SU-DHL-6 (cell line): ENCODE measurements around the gene C6orf120.
A peak's percentile ranks its signal among the peaks of the same experiment; 100 is the strongest.
"Not testable (repeated sequence)": the region's sequence is repeated elsewhere in the genome, so short reads cannot be mapped to it uniquely, and the experiment has no call there.

Experiments
- H2AFZ ChIP-seq: fragments of 200-600 bp; sonication (generic); 2 replicates; pipeline ENCODE4 v1.6.1; 2014; ENCODE audit warnings: low read depth, mild to moderate bottlenecking, moderate library complexity, mixed read lengths, antibody characterized with exemption, low read length; ENCODE audit not compliant: severe bottlenecking
- H3F3A ChIP-seq: fragments of 200-600 bp; shearing (Covaris generic); 2 replicates; pipeline ENCODE4 v1.6.0; 2016; ENCODE audit warnings: antibody characterized with exemption, mild to moderate bottlenecking; ENCODE audit not compliant: insufficient read depth
- H3K27ac ChIP-seq: fragments of 200-600 bp; sonication (generic); 2 replicates; pipeline ENCODE4 v1.5.1; 2016; ENCODE audit warnings: low read depth, mild to moderate bottlenecking, low read length, moderate library complexity, mixed read lengths
- H3K27me3 ChIP-seq: fragments of 200-600 bp; sonication (generic), shearing (Covaris generic); 2 replicates; pipeline ENCODE4 v1.6.0; 2014; ENCODE audit warnings: mild to moderate bottlenecking, low read length
- H3K36me3 ChIP-seq: fragments of 200-600 bp; sonication (generic); 2 replicates; pipeline ENCODE4 v1.6.1; 2014; ENCODE audit warnings: mild to moderate bottlenecking, low read length, mixed read lengths
- H3K4me2 ChIP-seq: fragments of 300-600, 200-600 bp; shearing (Covaris generic), sonication (generic); 2 replicates; pipeline ENCODE4 v1.6.0; 2014; ENCODE audit warnings: low read length, low read depth, mild to moderate bottlenecking; ENCODE audit not compliant: poor library complexity, severe bottlenecking
- H3K4me3 ChIP-seq: fragments of 200-600 bp; sonication (generic); 2 replicates; pipeline ENCODE4 v1.5.1; 2014; ENCODE audit warnings: antibody characterized with exemption, low read length, mild to moderate bottlenecking, mixed read lengths; ENCODE audit not compliant: insufficient read depth, poor library complexity, severe bottlenecking
- H3K79me2 ChIP-seq: fragments of 200-600 bp; sonication (generic); 2 replicates; pipeline ENCODE4 v1.6.1; 2014; ENCODE audit warnings: mild to moderate bottlenecking, low read length, moderate library complexity; ENCODE audit not compliant: insufficient read depth
- H3K9ac ChIP-seq: fragments of 200-600 bp; sonication (generic); 2 replicates; pipeline ENCODE4 v1.7.0; 2014; ENCODE audit warnings: mild to moderate bottlenecking, low read length
- H3K9me2 ChIP-seq: fragments of 200-600 bp; sonication (generic); replicated peaks from 2 replicates; pipeline ENCODE4 v1.6.1; 2014; ENCODE audit warnings: low read length; ENCODE audit not compliant: insufficient read depth
- H3K9me3 ChIP-seq: fragments of 200-600 bp; sonication (generic); 2 replicates; pipeline ENCODE4 v1.6.1; 2014; ENCODE audit warnings: low read length, mixed read lengths; ENCODE audit not compliant: insufficient read depth
- H4K20me1 ChIP-seq: fragments of 200-600 bp; sonication (generic); 2 replicates; pipeline ENCODE4 v1.6.1; 2014; ENCODE audit warnings: low read depth, mild to moderate bottlenecking, antibody characterized with exemption, low read length, moderate library complexity, mixed read lengths
- EZH2phosphoT487 ChIP-seq: fragments of 200-600 bp; sonication (generic), shearing (Covaris generic); conservative IDR thresholded peaks from 2 replicates; pipeline ENCODE4 v1.6.1; 2018; ENCODE audit warnings: mild to moderate bottlenecking, antibody characterized with exemption, low read length, moderate library complexity, mixed read lengths
- TF ChIP-seq, protein P1 (sequence below): fragments of 200-600 bp; sonication (generic); IDR thresholded peaks from one replicate; pipeline ENCODE4 v1.5.1; 2017; ENCODE audit warnings: antibody characterized with exemption, mild to moderate bottlenecking, low read length, moderate library complexity; ENCODE audit not compliant: insufficient read depth, poor library complexity, severe bottlenecking

C6orf120 gene

DNA sequence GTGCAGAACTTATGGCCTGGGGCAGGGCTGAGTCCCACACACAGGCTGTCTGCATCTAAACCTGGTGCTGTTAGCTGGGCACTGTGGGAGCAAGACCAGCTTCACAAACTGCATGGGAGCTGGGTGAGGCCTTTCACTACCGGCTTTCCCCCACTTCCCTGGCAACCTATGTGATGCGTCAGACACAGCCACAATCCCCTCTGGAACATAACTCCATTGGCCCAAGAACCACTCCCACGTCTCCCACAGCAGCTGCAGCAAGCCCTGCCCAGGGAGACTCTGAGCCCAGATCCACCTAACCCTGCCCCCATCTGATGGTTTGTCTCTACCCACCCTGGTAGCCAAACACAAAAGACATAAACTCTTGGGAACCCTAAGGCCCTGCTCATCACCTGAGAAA is 9.4 kb upstream of the C6orf120 start:
- H3K9ac ChIP-seq = no peak overlapping the region
- no peaks in the 10 kb centered on the region for H4K20me1 ChIP-seq
- H3K4me3 ChIP-seq = no peak overlapping the region
- no peaks in the 10 kb centered on the region for H3K27me3 ChIP-seq
- TF ChIP-seq, protein P1, sequence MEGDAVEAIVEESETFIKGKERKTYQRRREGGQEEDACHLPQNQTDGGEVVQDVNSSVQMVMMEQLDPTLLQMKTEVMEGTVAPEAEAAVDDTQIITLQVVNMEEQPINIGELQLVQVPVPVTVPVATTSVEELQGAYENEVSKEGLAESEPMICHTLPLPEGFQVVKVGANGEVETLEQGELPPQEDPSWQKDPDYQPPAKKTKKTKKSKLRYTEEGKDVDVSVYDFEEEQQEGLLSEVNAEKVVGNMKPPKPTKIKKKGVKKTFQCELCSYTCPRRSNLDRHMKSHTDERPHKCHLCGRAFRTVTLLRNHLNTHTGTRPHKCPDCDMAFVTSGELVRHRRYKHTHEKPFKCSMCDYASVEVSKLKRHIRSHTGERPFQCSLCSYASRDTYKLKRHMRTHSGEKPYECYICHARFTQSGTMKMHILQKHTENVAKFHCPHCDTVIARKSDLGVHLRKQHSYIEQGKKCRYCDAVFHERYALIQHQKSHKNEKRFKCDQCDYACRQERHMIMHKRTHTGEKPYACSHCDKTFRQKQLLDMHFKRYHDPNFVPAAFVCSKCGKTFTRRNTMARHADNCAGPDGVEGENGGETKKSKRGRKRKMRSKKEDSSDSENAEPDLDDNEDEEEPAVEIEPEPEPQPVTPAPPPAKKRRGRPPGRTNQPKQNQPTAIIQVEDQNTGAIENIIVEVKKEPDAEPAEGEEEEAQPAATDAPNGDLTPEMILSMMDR = no peak
- TF ChIP-seq EZH2phosphoT487 = no peak
- H3K79me2 ChIP-seq = peaks cover 31% of the 10 kb centered on the region
- peaks cover 16% of the 10 kb centered on the region for H3K36me3 ChIP-seq
- H3F3A ChIP-seq = 0 out of 2 replicates have a peak, but pooled peaks cover 3% of the 10 kb centered on the region
- H3K9me2 ChIP-seq = no peaks in the 10 kb centered on the region
- H2AFZ ChIP-seq = no peak overlapping the region
- no peaks in the 10 kb centered on the region for H3K9me3 ChIP-seq
- no peak overlapping the region for H3K4me2 ChIP-seq
- no peak overlapping the region for H3K27ac ChIP-seq

GRCh38 chr6:169695131-169695530 is 6.8 kb upstream of the C6orf120 start:
- Histone ChIP-seq H3K4me2 (no peak overlapping the region), H3K9me3 (no peaks in the 10 kb centered on the region), H3K27me3 (no peaks in the 10 kb centered on the region), H3F3A (0 out of 2 replicates have a peak, but pooled peaks cover 3% of the 10 kb centered on the region), H3K36me3 (0 out of 2 replicates have a peak, but pooled peaks cover 5% of the 10 kb centered on the region), H3K79me2 (peaks cover 41% of the 10 kb centered on the region), H3K27ac (no peak overlapping the region), H4K20me1 (no peaks in the 10 kb centered on the region), H2AFZ (no peak overlapping the region), H3K9me2 (no peaks in the 10 kb centered on the region), H3K4me3 (no peak overlapping the region), H3K9ac (no peak overlapping the region)
- no peak for TF ChIP-seq EZH2phosphoT487
- TF ChIP-seq, protein P1 = no peak

DNA sequence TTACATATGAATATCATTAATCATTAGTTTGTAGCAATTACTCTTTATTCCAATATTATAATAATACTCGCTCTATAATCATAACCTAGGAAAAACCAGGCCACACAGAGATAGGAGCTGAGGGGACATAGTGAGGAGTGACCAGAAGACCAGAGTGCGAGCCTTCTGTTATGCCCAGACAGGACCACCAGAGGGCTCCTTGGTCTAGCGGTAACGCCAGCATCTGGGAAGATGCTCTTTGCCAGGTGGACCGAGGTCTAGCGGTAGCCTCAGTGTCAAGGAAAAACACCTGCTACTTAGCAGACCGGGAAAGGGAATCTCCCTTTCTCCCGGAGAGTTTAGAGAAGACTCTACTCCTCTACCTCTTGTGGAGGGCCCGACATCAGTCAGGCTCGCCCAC is 4.8 kb upstream of the C6orf120 start:
- H4K20me1 ChIP-seq, H3K9me2 ChIP-seq, H3K27ac ChIP-seq, H3K9me3 ChIP-seq, H2AFZ ChIP-seq, H3K9ac ChIP-seq, H3K27me3 ChIP-seq, H3K4me2 ChIP-seq, H3K4me3 ChIP-seq, H3K36me3 ChIP-seq, H3F3A ChIP-seq: not testable (repeated sequence)
- peaks cover 50% of the 10 kb centered on the region for H3K79me2 ChIP-seq
- TF ChIP-seq, protein P1 = peak; percentile 10

GRCh38 chr6:169700296-169700695 is 1.6 kb upstream of the C6orf120 start:
- TF ChIP-seq EZH2phosphoT487 = no peak
- TF ChIP-seq, protein P1 = no peak
- Histone ChIP-seq H3K36me3 (no peaks in the 10 kb centered on the region; the same call in 1 of the 2 replicates), H3K79me2 (peaks cover 64% of the 10 kb centered on the region), H3K9ac (peak overlapping the region; percentile 88), H4K20me1 (no peaks in the 10 kb centered on the region; the same call in 1 of the 2 replicates), H3F3A (no peaks in the 10 kb centered on the region; the same call in 1 of the 2 replicates), H3K27ac (no peak overlapping the region), H3K4me2 (peak overlapping the region; percentile 91), H3K4me3 (peak overlapping the region; percentile 88), H3K9me3 (no peaks in the 10 kb centered on the region), H2AFZ (no peak overlapping the region), H3K27me3 (no peaks in the 10 kb centered on the region), H3K9me2 (no peaks in the 10 kb centered on the region)
